HG03280 (cell line): ENCODE measurements around the gene ZNF678.
"Not testable (repeated sequence)": the region's sequence is repeated elsewhere in the genome, so short reads cannot be mapped to it uniquely, and the experiment has no call there.

ENCODE experiments used
- ATAC-seq: cut with Tn5 transposase; IDR thresholded peaks from one replicate; pipeline ENCODE4 v1.9.1; 2021; ENCODE audit warnings: mild to moderate bottlenecking, moderate library complexity; ENCODE audit not compliant: unreplicated experiment

The ZNF678 gene

DNA sequence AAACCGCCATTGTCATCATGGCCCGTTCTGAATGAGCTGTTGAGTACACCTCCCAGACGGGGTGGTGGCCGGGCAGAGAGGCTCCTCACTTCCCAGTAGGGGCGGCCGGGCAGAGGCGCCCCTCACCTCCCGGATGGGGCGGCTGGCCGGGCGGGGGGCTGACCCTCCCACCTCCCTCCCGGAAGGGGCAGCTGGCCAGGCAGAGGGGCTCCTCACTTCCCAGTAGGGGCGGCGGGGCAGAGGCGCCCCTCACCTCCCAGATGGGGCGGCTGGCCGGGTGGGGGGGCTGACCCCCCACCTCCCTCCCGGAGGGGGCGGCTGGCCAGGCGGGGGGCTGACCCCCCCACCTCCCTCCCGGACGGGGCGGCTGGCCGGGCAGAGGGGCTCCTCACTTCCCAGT, 147.1 kb downstream of the ZNF678 start:
- ATAC-seq = not testable (repeated sequence)

DNA sequence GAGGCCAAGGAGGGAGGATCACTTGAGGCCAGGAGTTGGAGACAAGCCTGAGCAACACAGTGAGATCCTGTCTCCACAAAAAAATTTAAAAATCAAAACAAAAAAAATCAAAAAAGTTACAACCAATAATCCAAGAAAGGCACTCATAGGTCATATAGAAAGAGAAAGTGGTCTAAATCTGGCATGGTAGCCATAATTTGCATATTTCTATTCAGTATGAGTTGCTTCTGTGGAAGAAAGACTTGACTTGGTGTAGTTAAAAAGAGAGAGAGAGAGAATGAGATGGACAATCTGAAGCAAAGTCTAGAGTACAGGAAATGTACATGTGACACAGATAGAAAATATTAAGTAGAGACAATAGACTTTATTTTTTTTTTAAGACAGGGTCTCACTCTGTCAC, 149.3 kb downstream of the ZNF678 start:
- ATAC-seq = no peak

DNA sequence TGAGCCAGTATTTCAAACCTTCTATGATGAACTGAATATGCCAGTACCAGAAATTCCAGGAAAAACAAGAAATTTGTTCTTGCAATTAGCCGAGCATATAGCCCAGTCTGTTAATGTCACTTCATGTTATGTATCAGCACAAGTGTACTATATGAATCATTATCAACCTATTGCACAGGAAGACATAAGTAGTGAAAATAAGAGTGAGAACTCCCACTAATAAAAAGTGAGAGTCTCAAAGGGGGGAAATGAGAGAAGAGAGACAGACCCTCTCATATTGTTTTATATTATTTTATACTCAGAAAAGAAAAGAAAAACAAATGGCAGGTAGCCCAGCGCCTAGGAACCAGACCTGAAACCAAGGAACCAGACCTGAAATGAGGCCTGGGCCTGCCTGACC, 155.6 kb downstream of the ZNF678 start:
- no peak for ATAC-seq

DNA sequence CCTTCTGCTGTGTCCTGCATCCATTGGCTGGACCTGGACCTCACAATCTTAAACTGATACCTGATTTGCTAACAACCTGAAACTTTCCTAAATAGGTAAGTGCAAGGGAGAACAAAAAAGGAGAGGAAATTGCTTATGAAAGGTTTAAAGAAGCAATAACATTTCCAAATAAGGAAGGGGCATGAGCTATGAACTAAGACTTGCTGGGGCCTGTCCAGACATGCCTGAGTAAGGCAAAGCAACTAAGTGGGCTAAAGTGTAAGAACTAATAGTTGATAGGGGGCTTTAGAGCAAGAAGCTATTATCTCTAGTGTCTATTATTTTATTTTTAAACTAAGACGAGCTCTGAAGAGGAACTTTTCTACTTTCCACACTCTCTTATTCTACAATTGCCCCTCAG, 160.1 kb downstream of the ZNF678 start:
- no peak for ATAC-seq

DNA sequence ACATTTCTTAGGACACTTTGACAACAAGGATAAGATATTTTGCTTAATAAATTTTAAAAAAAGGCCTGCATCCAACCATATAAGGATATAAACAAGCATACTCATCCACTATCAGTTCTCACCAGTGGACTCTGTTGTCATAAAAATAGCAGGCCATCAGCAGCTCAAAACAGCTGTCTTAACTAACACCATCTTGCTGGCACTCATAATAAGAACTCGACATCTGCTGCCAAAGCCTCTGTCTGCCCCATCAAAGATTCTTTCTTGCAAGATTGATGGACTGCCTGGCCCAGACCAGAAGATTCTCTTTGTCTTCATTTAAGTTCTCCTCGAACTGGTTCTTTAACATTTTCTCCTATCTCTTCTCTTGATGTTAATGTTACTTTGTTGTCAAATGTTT, 161.7 kb downstream of the ZNF678 start:
- ATAC-seq = no peak

DNA sequence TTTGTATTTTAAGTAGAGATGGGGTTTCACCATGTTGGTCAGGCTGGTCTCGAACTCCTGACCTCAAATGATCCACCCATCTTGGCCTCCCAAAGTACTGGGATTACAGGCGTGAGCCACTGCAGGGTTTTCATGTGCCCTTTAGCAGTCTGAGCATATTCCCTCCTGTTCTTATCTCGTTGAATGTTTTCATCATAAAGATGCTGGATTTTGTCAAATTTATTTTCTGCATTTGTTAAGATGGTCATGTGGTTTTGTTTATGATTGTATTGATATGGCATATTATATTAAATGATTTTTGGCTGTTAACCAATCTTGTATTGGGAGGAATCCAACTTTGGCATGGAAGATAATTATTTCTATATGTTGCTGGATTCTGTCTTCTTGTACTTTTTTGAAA, 163.0 kb downstream of the ZNF678 start:
- no peak for ATAC-seq
